ENCODE measurements around the gene TROAP. TPM values are rescaled to one million over a fixed set of nuclear protein-coding genes. Genes with fewer than 3 reads are reported as not detected.

Gene TROAP
- total RNA-seq, 2 donors from 2014 or later, result not detected

- Histone ChIP-seq H3K36me3 (replicated peaks in 1 of 2; ENCODE audit: insufficient read depth in 1 of 2, low read depth in 2 of 2) (no peaks in the 10 kb centered on the region), H3K27me3 (no peaks in the 10 kb centered on the region), H3K4me3 (peak overlapping the region in 1 of 2 donors; percentile 11), H3K4me1 (peaks cover 13% of the 10 kb centered on the region), H3K9me3 (no peaks in the 10 kb centered on the region), H3K27ac (peak overlapping the region in 1 of 4 donors; percentile 31)
- ATAC-seq (no peak), DNase-seq (no peak)
- intact Hi-C loops (cut with DNase I), result no loop called here
- 9 to 11% methylated on average over 15 to 19 of the region's 19 CpGs for WGBS, 2 donors
- TF ChIP-seq POLR2A (IDR thresholded peaks at IDR 0.05), result no peak
- no peak for TF ChIP-seq CTCF (IDR thresholded peaks at IDR 0.05)
Measured at GRCh38 chr12:49323524-49324097, 556 bp downstream of the TROAP start.

GRCh38 chr12:49325606-49326005 lies 2.6 kb downstream of the TROAP start:
- no peak for ATAC-seq
- no peak overlapping the region for H3K27ac ChIP-seq
- intact Hi-C loops (cut with DNase I), result no loop called here
- no peaks in the 10 kb centered on the region for H3K36me3 ChIP-seq (replicated peaks in 1 of 2; ENCODE audit: insufficient read depth in 1 of 2, low read depth in 2 of 2)
- no peak for DNase-seq
- no peaks in the 10 kb centered on the region for H3K9me3 ChIP-seq
- 67 to 87% methylated on average over 2 to 5 of the region's 6 CpGs for WGBS, 2 donors
- H3K27me3 ChIP-seq, result no peaks in the 10 kb centered on the region
- H3K4me1 ChIP-seq, result peaks cover 13% of the 10 kb centered on the region
- TF ChIP-seq POLR2A (IDR thresholded peaks at IDR 0.05) (no peak), CTCF (IDR thresholded peaks at IDR 0.05) (no peak)
- H3K4me3 ChIP-seq, result no peak overlapping the region

GRCh38 chr12:49327368-49327767 lies 4.3 kb downstream of the TROAP start:
- Histone ChIP-seq H3K36me3 (replicated peaks in 1 of 2; ENCODE audit: insufficient read depth in 1 of 2, low read depth in 2 of 2) (no peaks in the 10 kb centered on the region), H3K27ac (no peak overlapping the region), H3K9me3 (no peaks in the 10 kb centered on the region), H3K27me3 (no peaks in the 10 kb centered on the region), H3K4me1 (peaks cover 17% of the 10 kb centered on the region), H3K4me3 (no peak overlapping the region)
- intact Hi-C loops (cut with DNase I), result no loop called here
- DNase-seq (no peak), ATAC-seq (no peak)
- TF ChIP-seq POLR2A (IDR thresholded peaks at IDR 0.05) (no peak), CTCF (IDR thresholded peaks at IDR 0.05) (no peak)

- TF ChIP-seq CTCF (IDR thresholded peaks at IDR 0.05) (no peak), POLR2A (IDR thresholded peaks at IDR 0.05) (no peak)
- Histone ChIP-seq H3K36me3 (replicated peaks in 1 of 2; ENCODE audit: insufficient read depth in 1 of 2, low read depth in 2 of 2) (no peaks in the 10 kb centered on the region), H3K4me1 (peaks cover 16% of the 10 kb centered on the region), H3K27me3 (no peaks in the 10 kb centered on the region), H3K27ac (no peak overlapping the region), H3K9me3 (no peaks in the 10 kb centered on the region), H3K4me3 (no peak overlapping the region)
- intact Hi-C loops (cut with DNase I), result no loop called here
- DNase-seq, result no peak
- ATAC-seq, result no peak
- 91 to 92% methylated on average over 2 of the region's 2 CpGs for WGBS, 2 donors
Measured at GRCh38 chr12:49327887-49328286, 4.8 kb downstream of the TROAP start.

- no peak for DNase-seq
- Histone ChIP-seq H3K4me1 (peaks cover 10% of the 10 kb centered on the region), H3K36me3 (replicated peaks in 1 of 2; ENCODE audit: insufficient read depth in 1 of 2, low read depth in 2 of 2) (no peaks in the 10 kb centered on the region), H3K27ac (no peak overlapping the region), H3K27me3 (no peaks in the 10 kb centered on the region), H3K9me3 (no peaks in the 10 kb centered on the region), H3K4me3 (no peak overlapping the region)
- ATAC-seq, result no peak
- intact Hi-C loops (cut with DNase I), result no loop called here
- TF ChIP-seq CTCF (IDR thresholded peaks at IDR 0.05), result no peak
- no peak for TF ChIP-seq POLR2A (IDR thresholded peaks at IDR 0.05)
- WGBS, 2 donors, result 90% methylated on average over 12 of the region's 12 CpGs
Measured at GRCh38 chr12:49328816-49329215, 5.8 kb downstream of the TROAP start.

All from body of pancreas (tissue), 4 donors.